Hematopoietic multipotent progenitor cell treated with erythropoietin and hydrocortisone succinate and interleukin-3 and kit ligand, for 8 days (in vitro differentiated cells): ENCODE results near the gene RPS6KA4.

Source experiments
- DNase-seq: peaks from one replicate; pipeline ENCODE4 v3.0.0-alpha.2; 2015

The RPS6KA4 gene

GRCh38 chr11:64369440-64370421 lies 10.8 kb downstream of the RPS6KA4 start:
- DNase-seq: no peak

- DNase-seq: no peak
These were observed 12.2 kb downstream of the RPS6KA4 start for GRCh38 chr11:64371201-64371600.

GRCh38 chr11:64372021-64372420 lies 13.1 kb downstream of the RPS6KA4 start:
- DNase-seq: no peak

GRCh38 chr11:64372802-64373597 lies 14.0 kb downstream of the RPS6KA4 start:
- DNase-seq: no peak

GRCh38 chr11:64373598-64373974 lies 14.6 kb downstream of the RPS6KA4 start:
- no peak for DNase-seq

- no peak for DNase-seq
These were observed 17.1 kb downstream of the RPS6KA4 start for GRCh38 chr11:64376071-64376470.

- no peak for DNase-seq
These were observed 19.4 kb downstream of the RPS6KA4 start for GRCh38 chr11:64378335-64378880.

- no peak for DNase-seq
These were observed 20.2 kb downstream of the RPS6KA4 start for GRCh38 chr11:64379160-64379559.

- no peak for DNase-seq
These were observed 21.1 kb downstream of the RPS6KA4 start for GRCh38 chr11:64379817-64380709.

GRCh38 chr11:64381350-64381749 lies 22.4 kb downstream of the RPS6KA4 start:
- no peak for DNase-seq

GRCh38 chr11:64382047-64382446 lies 23.1 kb downstream of the RPS6KA4 start:
- DNase-seq: no peak

GRCh38 chr11:64382586-64382985 lies 23.6 kb downstream of the RPS6KA4 start:
- DNase-seq: no peak

- no peak for DNase-seq
These were observed 24.6 kb downstream of the RPS6KA4 start for GRCh38 chr11:64383580-64383979.

- no peak for DNase-seq
These were observed 25.2 kb downstream of the RPS6KA4 start for GRCh38 chr11:64384028-64384737.

GRCh38 chr11:64384981-64385944 lies 26.3 kb downstream of the RPS6KA4 start:
- DNase-seq: no peak

GRCh38 chr11:64385945-64386704 lies 27.2 kb downstream of the RPS6KA4 start:
- peak; percentile 9 for DNase-seq

GRCh38 chr11:64387916-64388315 lies 29.0 kb downstream of the RPS6KA4 start:
- no peak for DNase-seq

- DNase-seq: no peak
These were observed 29.9 kb downstream of the RPS6KA4 start for GRCh38 chr11:64388894-64389293.

GRCh38 chr11:64389851-64390250 lies 30.9 kb downstream of the RPS6KA4 start:
- no peak for DNase-seq

- no peak for DNase-seq
These were observed 31.6 kb downstream of the RPS6KA4 start for GRCh38 chr11:64390558-64390957.
